NCI-H1048 (cell line): ENCODE data around the gene PARD3B.

Experiments used
- DNase-seq: peaks from one replicate; lab custom pipeline; 2025; lab: John Stamatoyannopoulos, UW

PARD3B gene

GRCh38 chr2:205273627-205274026, 728.4 kb downstream of the PARD3B start:
- DNase-seq = no peak

DNA sequence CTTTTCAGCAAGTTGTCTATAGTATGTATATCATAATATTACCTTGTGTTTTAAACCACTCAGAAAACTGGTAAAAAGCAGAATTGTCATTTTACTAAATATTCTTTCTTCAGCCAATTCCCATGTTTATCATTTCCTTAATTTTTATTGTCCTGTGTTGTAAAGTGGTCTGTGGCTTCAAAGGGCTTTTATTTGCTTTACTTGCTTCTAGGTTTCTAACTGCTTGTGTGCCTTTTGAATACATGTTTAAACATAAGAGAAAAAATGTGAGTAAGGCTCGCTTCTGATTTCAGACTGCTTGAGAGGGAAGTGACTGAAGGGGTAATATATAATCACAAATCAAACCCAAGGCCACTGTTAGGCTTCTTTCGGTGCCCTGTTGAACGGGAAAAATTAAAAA, 729.5 kb downstream of the PARD3B start:
- DNase-seq = no peak

GRCh38 chr2:205276116-205276777, 731.0 kb downstream of the PARD3B start:
- no peak for DNase-seq

DNA sequence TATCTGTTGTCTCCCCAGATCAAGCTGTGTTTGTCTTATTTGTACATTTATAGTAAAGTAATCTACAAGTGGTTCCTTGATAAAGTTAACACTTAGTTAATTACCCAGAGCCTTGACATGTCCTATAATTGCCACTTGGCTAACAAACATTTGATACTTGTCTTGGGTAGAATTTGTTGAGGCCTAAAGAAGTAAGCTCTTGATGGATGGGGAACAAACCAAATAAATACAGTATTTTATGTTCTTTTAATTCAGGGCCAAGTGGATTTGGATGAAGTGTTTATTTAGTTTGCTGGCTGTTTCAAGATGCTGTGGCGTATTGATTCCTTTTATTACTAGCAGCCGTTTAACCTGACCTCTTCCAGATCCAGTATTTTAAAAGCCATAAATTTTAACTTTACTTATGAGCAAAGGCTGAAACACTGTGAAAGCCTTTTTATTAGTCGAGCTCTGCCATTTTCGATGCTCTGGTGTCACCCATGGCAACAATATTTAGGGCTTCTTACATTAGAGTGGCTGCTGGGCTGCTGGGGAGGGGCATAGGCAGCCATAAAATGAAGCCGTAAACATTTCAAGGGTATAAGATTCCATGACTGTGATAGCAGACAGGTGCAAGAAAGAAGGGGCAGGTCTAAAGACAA, 735.4 kb downstream of the PARD3B start:
- DNase-seq = no peak

- no peak for DNase-seq
Measured at GRCh38 chr2:205283736-205284270, 738.5 kb downstream of the PARD3B start.

- DNase-seq = no peak
Measured at GRCh38 chr2:205284334-205284733, 739.1 kb downstream of the PARD3B start.

DNA sequence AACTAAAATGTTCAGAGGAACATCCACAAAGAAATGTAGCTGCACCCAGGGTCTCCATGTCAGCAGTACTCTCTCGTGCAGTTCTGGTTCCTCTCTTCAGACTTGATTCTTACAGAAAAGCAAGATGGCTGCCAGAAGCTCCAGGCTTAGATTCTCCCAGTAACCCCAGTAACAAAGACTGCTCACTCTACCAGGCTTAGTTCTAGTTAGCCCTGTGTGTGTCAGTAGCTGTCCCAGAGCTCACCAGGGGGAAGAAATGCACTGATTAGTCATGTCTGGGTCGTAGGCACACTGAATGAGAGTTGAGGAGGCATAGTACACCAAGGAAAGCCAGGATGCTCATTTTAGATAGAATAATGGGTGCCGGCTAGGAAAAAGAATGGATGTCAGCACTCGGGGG, 742.0 kb downstream of the PARD3B start:
- DNase-seq = no peak

DNA sequence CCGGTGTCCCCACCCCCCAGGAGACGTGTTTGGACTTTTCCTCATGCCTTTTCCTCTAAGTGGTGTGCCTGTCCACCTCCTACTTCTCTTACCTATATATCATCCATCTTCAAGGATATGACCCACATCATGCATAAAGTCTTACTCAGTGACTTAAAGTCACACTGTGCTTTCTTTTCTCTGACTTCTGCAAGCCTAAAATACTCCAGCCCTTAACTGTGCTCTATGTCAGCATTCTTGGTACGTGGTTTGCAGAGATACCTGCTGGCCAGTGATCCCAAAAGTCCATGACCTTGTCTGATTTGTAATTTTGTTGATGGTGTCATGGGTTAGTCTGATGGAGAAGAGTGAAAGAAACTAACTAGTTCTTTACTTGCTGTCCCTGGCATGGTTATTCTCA, 743.4 kb downstream of the PARD3B start:
- no peak for DNase-seq

DNA sequence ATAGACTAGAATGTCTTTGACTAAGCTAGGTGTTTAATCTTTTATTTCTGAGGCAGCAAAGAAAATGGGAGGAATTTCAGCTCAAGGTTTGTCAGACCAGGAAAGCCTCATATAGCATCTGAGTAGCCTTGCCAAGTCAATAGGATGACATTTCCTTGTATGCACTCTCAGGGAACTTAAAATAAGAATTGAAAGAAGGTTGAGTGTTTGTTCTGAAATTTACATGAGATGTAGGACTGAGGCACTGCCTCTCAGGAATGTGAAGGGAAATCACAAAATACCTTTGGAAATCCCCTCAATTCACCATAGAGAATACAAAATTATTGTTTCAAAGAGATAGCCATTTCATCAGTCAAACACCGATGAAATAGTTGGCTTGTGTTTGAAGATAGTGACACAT, 745.0 kb downstream of the PARD3B start:
- DNase-seq = no peak

DNA sequence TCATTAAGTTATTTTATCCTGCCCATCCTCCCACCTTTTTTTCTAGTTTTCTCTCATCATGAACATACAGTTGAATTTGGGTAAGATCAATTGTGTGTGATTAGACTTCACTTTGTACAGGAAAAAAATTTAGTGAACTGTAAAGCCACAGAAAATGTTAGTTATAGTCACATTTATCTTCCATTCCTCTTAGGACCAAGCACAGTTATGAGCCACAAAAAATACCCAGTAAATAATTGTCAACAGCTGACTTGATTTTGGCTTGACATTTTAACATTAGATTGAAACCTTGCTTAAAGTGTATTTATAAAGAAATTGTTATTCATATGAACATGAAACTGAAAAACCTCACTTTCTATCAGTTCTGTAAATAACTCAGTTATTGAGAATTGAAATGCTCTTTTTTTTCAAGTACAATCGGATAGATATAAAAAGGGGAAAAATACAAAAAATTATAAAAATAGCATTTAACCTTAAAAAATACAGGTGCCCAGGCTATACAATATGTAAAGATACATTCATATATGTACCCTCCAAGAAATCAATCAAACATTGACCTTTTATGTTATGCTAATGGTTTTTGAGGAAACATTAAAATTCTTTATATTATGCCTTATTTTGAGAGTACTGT, 747.5 kb downstream of the PARD3B start:
- no peak for DNase-seq

GRCh38 chr2:205293559-205293958, 748.3 kb downstream of the PARD3B start:
- no peak for DNase-seq

- DNase-seq = no peak
Measured at GRCh38 chr2:205296959-205297358, 751.7 kb downstream of the PARD3B start.

DNA sequence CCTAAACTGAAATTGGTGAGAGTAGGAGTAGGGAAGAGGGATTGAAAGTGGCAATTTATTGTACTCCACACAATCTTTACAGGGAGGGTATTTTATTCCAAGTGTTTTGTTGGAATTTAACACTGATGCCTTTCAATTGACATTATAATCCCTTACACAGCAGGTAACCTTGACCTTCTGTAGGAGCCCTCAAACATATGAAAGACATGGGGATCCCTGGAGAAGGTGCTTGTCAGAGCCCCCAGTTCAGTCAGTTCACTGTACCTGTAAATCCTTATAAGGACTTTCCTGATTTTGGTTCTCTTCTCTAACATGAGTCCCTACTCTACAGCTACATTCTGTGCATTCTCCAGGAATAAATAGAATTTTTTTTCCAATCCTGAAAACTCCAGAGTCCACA, 752.1 kb downstream of the PARD3B start:
- DNase-seq = no peak

GRCh38 chr2:205297846-205298245, 752.6 kb downstream of the PARD3B start:
- DNase-seq = no peak

GRCh38 chr2:205311201-205311600, 765.9 kb downstream of the PARD3B start:
- no peak for DNase-seq

GRCh38 chr2:205321231-205321630, 776.0 kb downstream of the PARD3B start:
- DNase-seq = no peak

GRCh38 chr2:205323929-205324328, 778.7 kb downstream of the PARD3B start:
- DNase-seq = no peak

GRCh38 chr2:205324355-205324754, 779.1 kb downstream of the PARD3B start:
- DNase-seq = no peak

DNA sequence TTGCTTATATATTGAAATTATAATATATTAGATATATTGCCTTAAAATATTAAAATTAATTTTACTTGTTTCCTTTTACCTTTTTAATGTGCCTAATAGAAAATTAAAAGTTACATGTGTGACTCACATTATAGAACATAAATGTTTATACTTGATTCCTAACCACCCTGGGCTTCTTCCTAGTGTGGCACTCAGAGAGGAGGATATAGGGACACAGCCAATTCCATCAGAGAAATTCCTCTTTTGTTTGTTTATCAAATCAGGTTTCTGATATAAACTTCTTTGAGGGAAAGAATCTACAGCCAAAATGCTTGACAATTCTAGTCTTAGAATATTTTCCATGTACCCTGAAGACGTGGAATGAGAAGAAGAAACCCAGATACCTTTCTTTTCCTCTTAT, 788.1 kb downstream of the PARD3B start:
- no peak for DNase-seq

DNA sequence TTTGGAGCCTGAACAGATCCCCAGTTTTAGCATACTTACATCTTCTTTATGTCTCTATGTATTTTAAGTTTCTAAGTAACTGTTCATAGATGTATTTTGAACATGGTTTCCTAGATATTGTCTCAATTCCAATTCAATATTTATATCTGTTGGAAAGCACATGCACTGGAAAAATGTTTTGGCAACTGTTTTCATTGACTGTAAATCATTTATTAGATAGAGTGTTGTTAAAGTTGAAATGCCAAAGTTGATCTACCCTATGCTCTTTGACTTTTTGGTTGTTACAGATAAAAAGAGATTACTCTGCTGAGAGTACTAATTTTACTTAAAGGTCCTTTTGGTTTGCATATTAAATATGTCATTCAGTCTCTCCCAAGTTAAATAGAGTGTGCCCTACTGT, 792.0 kb downstream of the PARD3B start:
- DNase-seq = no peak

DNA sequence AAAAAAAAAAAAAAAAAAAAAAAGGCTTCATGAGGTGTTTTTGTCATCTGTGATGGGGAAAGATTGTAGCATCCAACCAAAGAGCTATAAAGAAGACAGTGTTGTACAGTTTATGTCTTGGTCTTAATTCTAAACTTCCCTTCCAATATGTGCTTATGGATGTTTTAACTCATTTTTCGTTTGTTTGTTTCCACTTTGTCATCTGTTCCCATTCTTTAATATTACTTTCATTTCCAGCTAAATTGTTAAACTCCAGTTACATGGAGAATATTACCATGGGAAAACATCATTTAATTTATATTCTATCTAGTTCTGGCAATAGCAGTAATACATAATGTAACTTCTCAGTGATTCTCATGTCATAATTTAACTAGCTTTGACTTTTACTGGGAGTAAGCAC, 792.9 kb downstream of the PARD3B start:
- no peak for DNase-seq

- DNase-seq = no peak
Measured at GRCh38 chr2:205343103-205343502, 797.8 kb downstream of the PARD3B start.

DNA sequence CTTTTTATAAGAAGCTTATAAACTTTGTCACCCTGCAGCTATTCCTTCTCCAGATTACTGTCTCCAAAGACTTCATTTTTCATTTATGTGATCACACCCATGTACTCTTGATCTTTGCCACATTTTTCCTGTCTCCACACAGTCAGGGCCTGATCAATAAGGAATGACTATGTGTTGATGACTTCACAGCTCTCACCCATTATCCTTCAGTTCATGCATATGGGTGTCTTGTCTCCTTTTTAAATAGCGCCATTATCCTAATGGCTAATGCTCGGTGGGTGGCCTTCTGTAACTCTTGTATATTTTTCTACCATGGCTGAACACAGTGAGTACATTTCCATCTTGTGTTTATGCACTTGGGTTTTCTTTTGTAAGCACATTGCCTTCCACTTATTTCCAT, 801.4 kb downstream of the PARD3B start:
- DNase-seq = no peak
